A549 treated with AZD9567 at 1 μM for 4 hours (cell line): ENCODE measurements around the gene SLC9A2. TPM values are rescaled to one million over a fixed set of nuclear protein-coding genes. Genes with fewer than 3 reads are reported as not detected.

ENCODE experiments used
- total RNA-seq: library from RNA; stranded (reverse); fragments of 200-300 nt; extraction: Qiagen RNA extraction; gene quantifications from 5 replicates; pipeline ENCODE4 v1.2.3, GENCODE V29; 2022; ENCODE audit not compliant: insufficient read depth

The SLC9A2 gene, protein sequence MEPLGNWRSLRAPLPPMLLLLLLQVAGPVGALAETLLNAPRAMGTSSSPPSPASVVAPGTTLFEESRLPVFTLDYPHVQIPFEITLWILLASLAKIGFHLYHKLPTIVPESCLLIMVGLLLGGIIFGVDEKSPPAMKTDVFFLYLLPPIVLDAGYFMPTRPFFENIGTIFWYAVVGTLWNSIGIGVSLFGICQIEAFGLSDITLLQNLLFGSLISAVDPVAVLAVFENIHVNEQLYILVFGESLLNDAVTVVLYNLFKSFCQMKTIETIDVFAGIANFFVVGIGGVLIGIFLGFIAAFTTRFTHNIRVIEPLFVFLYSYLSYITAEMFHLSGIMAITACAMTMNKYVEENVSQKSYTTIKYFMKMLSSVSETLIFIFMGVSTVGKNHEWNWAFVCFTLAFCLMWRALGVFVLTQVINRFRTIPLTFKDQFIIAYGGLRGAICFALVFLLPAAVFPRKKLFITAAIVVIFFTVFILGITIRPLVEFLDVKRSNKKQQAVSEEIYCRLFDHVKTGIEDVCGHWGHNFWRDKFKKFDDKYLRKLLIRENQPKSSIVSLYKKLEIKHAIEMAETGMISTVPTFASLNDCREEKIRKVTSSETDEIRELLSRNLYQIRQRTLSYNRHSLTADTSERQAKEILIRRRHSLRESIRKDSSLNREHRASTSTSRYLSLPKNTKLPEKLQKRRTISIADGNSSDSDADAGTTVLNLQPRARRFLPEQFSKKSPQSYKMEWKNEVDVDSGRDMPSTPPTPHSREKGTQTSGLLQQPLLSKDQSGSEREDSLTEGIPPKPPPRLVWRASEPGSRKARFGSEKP
- 2.9 to 3.3 TPM (median 3.1 TPM) in 5 replicates for total RNA-seq

DNA sequence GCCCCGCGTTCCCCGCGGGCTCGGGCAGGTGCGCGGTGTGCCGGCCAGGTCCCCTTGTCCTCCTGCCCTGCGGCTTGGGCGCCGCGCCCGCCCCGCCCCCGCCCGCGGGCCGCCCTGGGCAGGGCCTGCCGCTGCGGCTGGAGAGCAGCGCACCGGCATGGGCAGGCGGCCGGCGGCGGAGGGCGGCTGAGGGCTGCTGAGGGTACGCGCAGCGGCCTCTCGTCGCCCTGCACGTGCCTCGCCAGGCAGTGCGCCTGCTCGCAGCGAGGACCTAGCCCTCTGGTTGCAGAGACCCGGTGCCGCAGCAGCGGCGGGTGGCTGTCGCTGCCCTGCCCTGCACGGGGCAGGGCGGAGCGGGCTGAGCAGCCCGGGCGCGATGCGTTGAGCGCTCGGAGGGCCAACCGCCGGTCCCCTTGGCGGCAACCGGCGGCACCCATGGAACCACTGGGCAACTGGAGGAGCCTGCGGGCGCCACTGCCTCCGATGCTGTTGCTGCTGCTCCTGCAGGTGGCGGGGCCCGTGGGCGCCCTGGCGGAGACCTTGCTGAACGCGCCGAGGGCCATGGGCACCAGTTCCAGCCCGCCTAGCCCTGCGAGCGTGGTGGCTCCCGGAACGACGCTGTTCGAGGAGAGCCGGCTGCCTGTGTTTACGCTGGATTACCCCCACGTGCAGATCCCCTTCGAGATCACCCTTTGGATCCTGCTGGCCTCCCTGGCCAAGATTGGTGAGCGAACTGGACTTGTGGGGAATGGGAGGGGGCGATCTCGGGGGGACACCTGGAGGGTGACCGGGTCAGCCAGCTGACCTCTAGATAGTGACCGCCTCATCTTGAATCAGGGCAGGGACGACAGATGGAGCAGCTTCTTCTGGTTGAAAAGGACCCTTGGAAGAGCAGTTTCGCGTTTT lies at the start of gene SLC9A2:
Gene SLC9A2, plus strand, starts transcription at position 140 of the 906 bp plus-strand sequence. Its CDS starts 296 bp downstream, at position 436.

Other genes with a start within 250 kb of the SLC9A2 start
- gene IL18RAP, start 196.4 kb upstream of the SLC9A2 start, total RNA-seq = 0.05 to 0.12 TPM (median 0.06 TPM) in 3 of 5 replicates, not detected in the others
- not detected in 5 replicates for gene SLC9A4, start 146.3 kb upstream of the SLC9A2 start, total RNA-seq
- 2.6 to 4.9 TPM (median 4.4 TPM) in 5 replicates for gene TMEM182, start 142.5 kb downstream of the SLC9A2 start, total RNA-seq